Vagina (tissue), 2 donors: ENCODE measurements around the gene TM4SF5. TPM values are rescaled to one million over a fixed set of nuclear protein-coding genes. Genes with fewer than 3 reads are reported as not detected.
A peak's percentile ranks its signal among the peaks of the same experiment; 100 is the strongest.

Experiments
- DNase-seq, 2 donors: peaks; one replicate each; pipeline ENCODE4 v3.0.0-alpha.2; 2017; ENCODE audit errors: extremely low spot score in 2 of 2
- H3K27ac ChIP-seq: fragments of 200-600 bp; sonication (generic); one replicate; pipeline ENCODE4 v1.5.1; 2019
- H3K27me3 ChIP-seq: fragments of 200-600 bp; sonication (generic); one replicate; pipeline ENCODE4 v1.5.1; 2019
- H3K36me3 ChIP-seq, 2 donors: fragments of 200-600 bp; sonication (generic); one replicate each; pipeline ENCODE4 v1.5.1; 2017 to 2019
- H3K4me1 ChIP-seq: fragments of 200-600 bp; sonication (generic); one replicate; pipeline ENCODE4 v1.5.1; 2019
- H3K4me3 ChIP-seq, 2 donors: fragments of 200-600 bp; sonication (generic); 1 replicate in 1 of 2; 2 replicates in 1 of 2; pipeline ENCODE4 v1.5.1; 2016 to 2019
- H3K9me3 ChIP-seq: fragments of 200-600 bp; sonication (generic); one replicate; pipeline ENCODE4 v1.5.1; 2019
- CTCF ChIP-seq, 3 experiments: fragments of 450-650 bp in 2 of 3; fragments of 200-600 bp in 1 of 3; sonication (generic) in 1 of 3; IDR thresholded peaks; one replicate each; pipeline ENCODE4 v1.5.1; 2017 to 2019; ENCODE audit warnings: antibody characterized with exemption in 3 of 3, mild to moderate bottlenecking in 2 of 3, moderate library complexity in 2 of 3
- POLR2A ChIP-seq, 2 donors: fragments of 450-650 bp; IDR thresholded peaks; one replicate each; pipeline ENCODE4 v1.6.1; 2017; ENCODE audit warnings: antibody characterized with exemption in 2 of 2, mild to moderate bottlenecking in 2 of 2, moderate library complexity in 2 of 2
- POLR2AphosphoS5 ChIP-seq, 2 donors: sonication (generic); formaldehyde crosslinking; IDR thresholded peaks; one replicate each; pipeline ENCODE4 v1.9.0; 2017; ENCODE audit warnings: antibody characterized with exemption in 2 of 2, mild to moderate bottlenecking in 2 of 2, low read depth in 1 of 2; ENCODE audit not compliant: insufficient read depth in 1 of 2
- intact Hi-C: fragments of 100-400 bp; cut with DNase I; formaldehyde crosslinking; loops from one replicate; pipeline ENCODE4 v1.15.1; 2023
- total RNA-seq: library from RNA; depleted of rRNA; stranded (reverse); fragments of >200 nt; gene quantifications from one replicate; pipeline ENCODE4 v1.2.3, GENCODE V29; 2016

The TM4SF5 gene
- total RNA-seq, 1 donor from 2014 or later = not detected

DNA sequence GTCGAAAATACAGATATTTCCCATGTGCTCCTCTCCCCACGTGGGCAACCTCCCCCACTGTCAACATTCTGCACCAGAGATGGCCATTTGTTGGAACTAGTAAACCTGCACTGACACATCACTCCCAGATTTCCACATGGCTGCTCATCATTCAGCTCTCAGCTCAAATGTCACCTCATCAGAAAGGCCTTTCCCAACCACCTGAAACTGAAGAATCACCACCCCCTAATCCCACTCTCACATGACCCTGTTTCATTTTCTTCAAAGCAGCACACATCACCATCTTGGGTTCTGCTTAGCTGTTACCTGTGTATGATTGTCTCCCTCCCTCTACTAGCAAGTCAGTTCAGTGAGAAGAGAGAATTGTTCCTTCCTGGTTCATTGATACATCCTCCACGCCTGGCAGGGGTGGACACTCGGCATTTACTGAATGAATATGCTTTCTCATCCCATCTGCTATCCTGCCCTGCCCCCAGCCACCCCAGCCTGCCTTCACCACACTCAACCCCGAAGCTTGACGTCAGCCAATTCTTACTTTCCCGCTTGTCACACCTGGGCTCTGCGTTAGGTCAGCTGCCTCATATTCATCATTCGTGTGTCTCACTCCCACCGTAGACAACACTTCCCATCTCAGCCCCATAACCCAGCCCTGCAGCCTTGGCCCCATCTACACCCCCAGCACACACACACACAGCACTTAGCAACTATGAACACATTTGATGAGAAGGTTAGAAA is 28.9 kb downstream of the TM4SF5 start:
- no peak overlapping the region for H3K27ac ChIP-seq
- no peaks in the 10 kb centered on the region for H3K27me3 ChIP-seq
- H3K4me3 ChIP-seq = no peak overlapping the region
- peaks cover 0 to 24% of the 10 kb centered on the region in 2 donors for H3K36me3 ChIP-seq
- TF ChIP-seq CTCF (IDR thresholded peaks at IDR 0.05) (no peak), POLR2A (IDR thresholded peaks at IDR 0.05) (no peak)
- DNase-seq = no peak
- H3K9me3 ChIP-seq = no peaks in the 10 kb centered on the region
- intact Hi-C loops = no loop called here
- peaks cover 11% of the 10 kb centered on the region for H3K4me1 ChIP-seq

DNA sequence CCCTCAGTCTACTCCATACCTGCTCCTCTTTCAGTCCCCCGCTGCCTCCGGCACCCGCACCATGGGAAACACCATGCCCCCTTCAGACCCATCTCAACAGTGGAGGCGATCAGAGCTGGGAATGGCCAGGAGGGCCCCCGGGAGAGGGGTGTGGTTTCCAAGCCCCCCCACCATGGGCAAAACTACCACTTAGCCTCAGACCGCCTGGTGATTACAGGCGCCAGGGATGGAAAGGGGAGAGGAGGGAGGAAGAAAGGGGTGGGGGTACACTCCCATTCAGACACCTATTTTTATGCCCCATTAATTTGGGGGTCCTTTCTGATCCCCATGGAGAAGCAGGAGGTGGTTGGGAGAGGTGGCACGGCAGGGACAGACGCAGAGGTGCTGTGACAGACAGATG is 30.5 kb downstream of the TM4SF5 start, which contains the start of gene C17orf114:
Gene C17orf114 (minus strand): TSS at position 101 of the 400 bp plus-strand sequence.
- Histone ChIP-seq H3K4me1 (peaks cover 8% of the 10 kb centered on the region), H3K36me3 (peaks cover 0 to 23% of the 10 kb centered on the region in 2 donors), H3K27me3 (no peaks in the 10 kb centered on the region), H3K9me3 (no peaks in the 10 kb centered on the region), H3K4me3 (no peak within 1 kb of the TSS), H3K27ac (no peak within 1 kb of the TSS)
- intact Hi-C loops = no loop called here
- no peak for TF ChIP-seq POLR2AphosphoS5 (IDR thresholded peaks at IDR 0.05; ENCODE audit: insufficient read depth in 1 of 2, low read depth in 1 of 2)
- TF ChIP-seq CTCF (IDR thresholded peaks at IDR 0.05) = no peak
- no peak for TF ChIP-seq POLR2A (IDR thresholded peaks at IDR 0.05)
- DNase-seq = no peak

GRCh38 chr17:4806456-4806776 is 34.7 kb downstream of the TM4SF5 start:
- no peaks in the 10 kb centered on the region for H3K36me3 ChIP-seq
- intact Hi-C loops = no loop called here
- H3K9me3 ChIP-seq = no peaks in the 10 kb centered on the region
- H3K4me1 ChIP-seq = peaks cover 24% of the 10 kb centered on the region
- H3K27me3 ChIP-seq = no peaks in the 10 kb centered on the region
- H3K4me3 ChIP-seq = peak overlapping the region; percentile 95 to 96
- peak overlapping the region; percentile 42 for H3K27ac ChIP-seq
- TF ChIP-seq POLR2AphosphoS5 (IDR thresholded peaks at IDR 0.05; ENCODE audit: insufficient read depth in 1 of 2, low read depth in 1 of 2) = no peak
- no peak for DNase-seq

GRCh38 chr17:4806777-4807604 is 35.3 kb downstream of the TM4SF5 start, which contains the start of gene PLD2:
Gene PLD2, plus strand, starts transcription at chr17:4807152. Its CDS starts 621 bp downstream, at chr17:4807773.
- Histone ChIP-seq H3K9me3 (no peaks in the 10 kb centered on the region), H3K4me3 (peak within 1 kb of the TSS; percentile 95 to 96), H3K4me1 (peaks cover 24% of the 10 kb centered on the region), H3K27me3 (no peaks in the 10 kb centered on the region), H3K27ac (peak within 1 kb of the TSS; percentile 85), H3K36me3 (no peaks in the 10 kb centered on the region)
- DNase-seq = no peak
- TF ChIP-seq POLR2AphosphoS5 (IDR thresholded peaks at IDR 0.05; ENCODE audit: insufficient read depth in 1 of 2, low read depth in 1 of 2) (peak in 1 of 2 donors; percentile 46), CTCF (IDR thresholded peaks at IDR 0.05) (no peak), POLR2A (IDR thresholded peaks at IDR 0.05) (peak in 1 of 2 donors; percentile 41)
- intact Hi-C loops = no loop called here

- intact Hi-C loops = no loop called here
- Histone ChIP-seq H3K27me3 (no peaks in the 10 kb centered on the region), H3K9me3 (no peaks in the 10 kb centered on the region), H3K36me3 (no peaks in the 10 kb centered on the region), H3K4me1 (peaks cover 24% of the 10 kb centered on the region), H3K4me3 (peak overlapping the region; percentile 95 to 96), H3K27ac (peak overlapping the region; percentile 85)
- TF ChIP-seq POLR2A (IDR thresholded peaks at IDR 0.05) (no peak), POLR2AphosphoS5 (IDR thresholded peaks at IDR 0.05; ENCODE audit: insufficient read depth in 1 of 2, low read depth in 1 of 2) (no peak), CTCF (IDR thresholded peaks at IDR 0.05) (no peak)
- DNase-seq = no peak
Measured at GRCh38 chr17:4807605-4808377, 36.1 kb downstream of the TM4SF5 start.
